HG02588 (cell line): ENCODE measurements around the gene LEAP2.

ENCODE experiments used
- ATAC-seq: cut with Tn5 transposase; IDR thresholded peaks from one replicate; pipeline ENCODE4 v1.9.1; 2021; ENCODE audit warnings: mild to moderate bottlenecking, moderate library complexity; ENCODE audit not compliant: unreplicated experiment

The LEAP2 gene, protein sequence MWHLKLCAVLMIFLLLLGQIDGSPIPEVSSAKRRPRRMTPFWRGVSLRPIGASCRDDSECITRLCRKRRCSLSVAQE

DNA sequence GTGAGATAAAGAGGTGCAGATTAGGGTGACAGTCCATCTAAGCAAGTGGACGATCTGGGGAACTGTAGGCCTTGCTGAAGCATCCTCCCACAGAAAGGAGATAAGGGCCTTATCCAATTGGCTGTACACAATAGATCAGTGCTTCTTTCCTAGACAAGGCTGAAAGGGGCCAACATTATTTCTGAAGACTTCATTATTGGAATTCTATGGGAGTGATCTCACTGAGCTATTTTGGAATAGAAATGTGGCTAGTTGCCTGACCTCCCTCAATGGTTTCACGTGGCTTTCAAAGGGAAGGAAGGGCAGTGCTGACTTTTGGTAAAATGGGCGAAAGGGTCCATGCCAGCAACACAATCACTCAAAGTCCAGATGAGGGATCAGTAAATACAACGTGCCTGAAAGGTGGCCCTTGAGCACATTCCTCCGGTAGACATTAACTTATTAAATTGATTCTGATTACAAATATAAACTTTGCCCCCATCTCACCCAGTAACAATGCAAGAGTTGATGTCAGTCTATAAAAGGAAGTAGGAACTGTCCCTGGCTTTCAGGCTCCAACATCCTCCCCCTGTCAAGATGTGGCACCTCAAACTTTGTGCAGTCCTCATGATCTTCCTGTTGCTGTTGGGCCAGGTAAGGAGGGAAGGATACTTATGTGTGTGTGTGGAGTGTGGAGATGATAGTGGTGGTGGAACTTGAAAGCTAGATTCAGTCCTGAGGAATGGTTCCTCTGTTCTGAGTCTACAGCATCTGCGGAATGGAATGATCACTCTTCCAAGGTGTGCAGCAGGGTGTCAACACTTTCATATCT, at the start of gene LEAP2:
TSS of gene LEAP2 (plus strand) at position 550 of the 811 bp plus-strand sequence. CDS start at position 577, 27 bp downstream.
- no peak for ATAC-seq

DNA sequence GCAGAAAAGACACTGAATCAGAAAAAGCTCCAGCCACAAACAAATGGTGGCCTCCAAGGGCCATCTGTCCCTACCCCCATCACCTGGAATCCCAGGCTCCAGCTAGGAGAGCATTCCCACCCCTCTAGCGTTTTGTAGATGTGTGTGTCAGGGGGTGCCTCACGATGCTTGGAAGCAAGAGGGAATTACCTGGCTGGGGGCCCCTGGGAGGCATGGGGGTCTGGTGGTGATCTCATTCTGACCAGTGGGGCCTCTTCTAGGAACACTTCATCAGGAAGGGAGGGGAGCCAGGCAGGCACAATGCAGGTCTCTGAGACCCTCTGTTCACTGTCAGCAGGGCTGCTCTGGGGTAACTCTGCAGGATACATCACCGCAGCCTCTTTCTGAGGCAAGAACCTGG, 49.0 kb upstream of the LEAP2 start:
- no peak for ATAC-seq

DNA sequence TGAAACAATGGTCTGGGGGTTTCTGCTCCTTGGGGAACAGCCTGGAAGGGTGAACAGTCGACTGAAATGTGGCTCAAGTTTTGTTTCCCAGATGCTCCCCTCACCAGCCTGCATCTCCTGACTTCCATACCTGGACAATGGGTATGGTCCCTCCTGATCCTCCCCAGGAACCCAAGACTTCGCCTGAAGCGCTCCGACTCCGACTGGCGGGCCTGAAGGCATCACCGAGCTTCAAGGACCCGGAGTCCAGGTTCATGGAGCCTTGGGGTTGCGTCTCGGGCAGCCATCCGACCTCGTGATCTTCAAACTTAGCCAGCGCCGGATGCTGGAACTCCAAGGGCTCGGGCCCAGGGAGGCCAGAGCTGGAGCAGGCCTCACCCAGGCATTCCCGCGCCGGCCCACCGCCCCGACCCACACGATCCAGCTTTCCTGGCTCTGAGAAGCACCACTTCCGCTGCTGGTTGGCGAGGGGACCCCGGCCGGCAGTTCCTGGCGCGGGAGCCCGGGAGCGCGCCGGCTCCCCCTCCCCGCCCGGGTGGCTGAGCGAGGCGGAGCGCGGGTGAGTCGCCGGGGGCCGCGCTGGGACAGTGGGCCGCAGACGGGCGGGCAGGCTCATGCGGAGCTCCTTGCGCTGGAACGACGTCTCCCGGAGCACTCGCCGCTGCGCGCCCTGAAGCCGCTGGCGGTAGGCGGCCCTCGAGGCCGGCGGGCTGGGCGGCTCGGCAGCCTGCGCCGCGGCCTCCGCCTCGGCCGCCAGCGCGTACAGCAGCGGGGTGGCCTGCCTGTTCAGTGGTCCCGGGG, 48.2 kb upstream of the LEAP2 start:
- ATAC-seq, result no peak

DNA sequence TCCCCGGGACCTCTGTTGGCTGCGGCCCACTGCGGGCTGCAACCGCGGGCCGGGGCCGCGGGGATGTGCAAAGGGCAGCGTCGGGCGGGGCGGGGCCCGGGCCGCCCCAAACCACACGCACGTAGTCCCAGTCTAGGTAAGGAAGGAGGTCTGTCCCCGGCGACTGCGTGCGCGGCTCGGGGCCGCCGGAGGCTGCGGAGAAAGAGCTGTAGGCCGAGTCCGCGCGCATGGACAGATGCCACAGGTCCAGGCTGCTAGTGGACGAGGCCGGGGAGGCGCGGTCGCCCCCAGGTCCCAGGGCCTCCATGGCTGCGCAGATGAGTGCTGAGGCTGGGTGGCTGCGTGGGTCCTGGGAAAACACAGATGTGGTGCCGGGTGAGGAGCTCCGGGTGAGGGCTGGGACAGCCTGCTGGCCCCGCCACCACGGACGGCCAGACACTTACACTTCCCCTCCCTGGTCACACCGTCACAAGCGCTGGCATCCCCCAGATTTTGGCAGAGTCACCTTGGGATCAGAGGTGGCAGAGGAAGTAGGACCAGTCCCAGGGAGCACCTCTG, 47.6 kb upstream of the LEAP2 start:
- ATAC-seq, result no peak

DNA sequence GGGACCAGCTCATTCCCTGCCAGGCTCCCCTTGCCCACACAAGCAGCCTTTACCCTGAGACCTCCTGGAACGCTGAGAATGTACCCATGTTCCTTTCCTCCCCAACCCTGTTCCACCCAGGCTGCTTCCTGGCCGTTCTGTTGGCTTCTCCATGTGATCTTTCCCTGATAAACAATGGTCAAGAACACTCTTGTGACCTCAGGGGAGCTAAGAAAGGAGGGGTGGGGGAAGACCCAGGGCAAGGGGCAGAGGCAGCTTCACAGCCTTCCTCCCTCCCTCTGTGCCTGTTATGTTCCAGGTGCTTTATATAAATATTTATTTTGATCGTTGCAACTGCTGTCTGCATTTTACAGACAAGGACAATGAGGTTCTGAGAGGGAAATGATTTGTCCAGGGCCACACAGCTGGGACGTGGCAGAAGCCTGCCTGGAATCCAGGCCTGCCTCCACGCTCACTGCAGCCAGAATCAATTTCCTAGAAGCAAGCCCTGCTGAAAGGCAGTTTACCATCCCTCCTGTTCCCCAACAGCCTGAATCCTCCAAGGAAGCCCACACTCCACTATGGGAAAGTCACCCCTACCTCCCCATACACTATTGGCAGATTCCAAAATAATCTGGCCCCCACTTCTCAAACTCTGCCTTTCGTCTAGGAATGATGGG, 46.9 kb upstream of the LEAP2 start:
- ATAC-seq, result no peak

DNA sequence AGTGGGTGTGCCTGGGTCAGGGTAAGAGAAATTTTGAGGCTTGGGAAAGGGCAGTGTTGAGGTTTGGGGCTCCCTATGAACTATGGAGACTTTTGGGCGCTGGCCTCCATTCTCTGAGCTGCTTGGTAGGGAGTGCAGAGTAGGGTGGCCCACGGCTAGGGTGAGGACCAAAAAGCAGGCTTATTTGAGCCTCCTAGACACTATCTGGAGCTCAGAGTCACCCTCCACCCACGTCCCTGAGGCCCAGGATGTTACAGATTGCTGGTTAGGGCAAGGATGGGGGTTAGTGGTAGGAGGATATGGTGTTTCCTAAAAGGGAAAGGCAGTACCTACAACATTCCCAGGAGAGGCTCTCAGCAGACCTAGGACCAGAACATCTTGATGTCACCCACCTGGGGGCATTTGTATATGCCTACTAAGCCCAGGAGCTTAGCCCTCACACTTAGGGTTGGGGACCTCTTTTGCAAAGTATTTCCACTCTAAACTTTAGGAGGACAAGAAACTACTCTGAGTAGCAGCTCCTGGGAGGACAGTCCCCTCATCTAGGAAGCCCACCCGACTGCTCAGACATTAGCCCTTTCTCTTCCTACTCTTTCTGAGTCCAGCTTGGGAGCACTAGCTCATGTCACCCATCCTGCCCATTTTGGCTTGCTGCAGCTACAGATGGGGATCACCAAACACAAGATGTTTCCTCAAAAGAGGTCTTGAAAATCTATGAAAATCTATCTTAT, 45.4 kb upstream of the LEAP2 start:
- ATAC-seq, result no peak

DNA sequence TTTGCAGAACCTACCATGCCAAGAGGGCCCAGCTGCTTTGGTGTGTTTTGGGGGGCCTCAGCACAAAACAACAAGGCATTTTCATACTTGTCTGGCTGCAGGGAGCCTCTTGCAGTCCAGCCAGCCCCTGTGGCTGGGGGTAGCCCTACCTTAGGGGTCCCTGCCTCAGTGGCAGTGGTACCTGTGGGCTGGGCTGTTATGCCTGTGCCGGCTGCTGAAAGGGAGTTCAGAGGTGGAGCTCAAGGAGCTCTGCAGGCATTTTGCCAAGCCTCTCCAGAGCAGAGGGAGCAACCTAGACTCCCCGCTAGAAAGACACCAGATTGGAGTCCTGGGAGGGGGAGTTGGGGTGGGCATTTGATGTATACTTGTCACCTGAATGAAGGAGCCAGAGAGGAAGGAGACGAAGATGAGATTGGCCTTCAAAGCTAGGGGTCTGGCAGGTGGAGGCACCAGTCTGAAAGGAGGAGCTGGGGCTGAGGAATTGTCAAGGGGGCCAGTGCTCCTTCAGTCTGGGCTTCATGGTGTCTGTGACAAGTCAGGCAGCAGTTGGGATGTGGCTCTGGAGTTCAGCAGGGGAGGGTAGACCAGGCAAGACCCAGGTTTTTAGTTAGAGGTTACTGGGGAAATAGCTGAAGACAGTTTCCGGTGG, 44.5 kb upstream of the LEAP2 start:
- no peak for ATAC-seq

DNA sequence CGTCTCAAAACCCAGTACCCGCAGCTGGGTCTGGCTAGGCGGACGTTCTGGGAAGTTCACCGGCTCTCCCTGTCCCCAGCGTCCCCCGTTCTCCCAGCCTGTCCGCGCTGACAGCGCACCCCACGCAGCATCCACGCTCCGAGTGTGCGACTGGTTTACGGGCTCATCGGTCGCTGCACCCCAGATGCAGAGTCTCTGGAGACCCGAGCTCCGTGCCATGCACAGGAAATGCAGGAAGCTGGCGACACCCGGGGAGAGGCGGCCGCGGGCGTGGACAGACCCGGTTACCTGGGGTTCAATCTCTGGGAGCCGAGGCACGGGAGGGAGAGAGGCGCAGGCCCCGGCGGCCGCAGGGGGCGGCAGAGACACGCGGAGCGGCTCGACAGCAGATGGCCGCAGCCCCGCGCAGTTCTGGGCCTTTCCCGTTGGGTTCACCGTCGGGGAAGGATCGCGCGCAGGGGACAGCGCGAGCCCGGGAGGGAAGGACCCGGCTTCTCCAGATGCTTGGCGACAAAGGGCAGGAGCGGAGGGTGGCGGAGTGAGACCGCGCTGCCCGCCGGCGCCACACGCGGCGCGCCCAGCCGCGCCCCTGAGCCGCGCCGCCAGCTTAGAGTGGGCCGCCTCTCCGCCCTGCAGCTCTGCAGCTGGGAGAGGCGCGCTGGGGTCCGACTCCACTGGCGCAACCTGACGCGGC, 43.6 kb upstream of the LEAP2 start:
- ATAC-seq, result peak; percentile 73

DNA sequence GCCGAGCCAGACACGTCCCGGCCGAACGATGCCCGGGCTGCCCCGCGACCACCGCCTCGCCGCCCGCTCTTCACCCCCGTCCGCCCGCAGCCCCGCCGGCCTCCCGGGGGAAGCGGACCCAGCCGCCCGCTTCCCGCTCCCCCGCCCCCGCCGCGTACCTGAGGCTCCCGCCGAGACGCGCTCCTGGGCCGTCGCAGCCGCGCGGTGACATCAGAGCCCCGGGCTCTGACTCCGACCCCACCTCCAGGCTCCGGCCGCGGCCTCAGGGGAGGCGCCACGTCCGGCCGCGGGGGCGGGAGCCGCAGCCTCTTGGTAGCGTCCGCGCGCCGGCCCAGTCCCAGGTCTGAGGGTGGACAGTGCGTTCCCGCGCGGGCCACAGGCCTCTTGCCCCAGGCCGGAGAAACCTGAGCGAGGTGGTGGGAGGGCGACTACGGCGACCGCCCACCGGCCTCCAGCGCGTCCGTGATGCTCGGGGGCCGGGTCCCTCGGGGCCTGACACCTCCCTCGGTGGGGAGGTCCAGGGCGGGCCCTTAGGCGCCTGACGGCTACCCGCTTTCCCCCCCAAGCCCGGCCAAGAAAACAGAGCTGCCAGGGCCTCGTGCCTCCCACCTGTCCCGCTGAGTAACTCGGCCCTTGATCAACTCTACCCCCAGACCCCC, 42.9 kb upstream of the LEAP2 start, which contains the start of gene SHROOM1:
TSS of gene SHROOM1 (minus strand) at position 212 of the 659 bp plus-strand sequence. CDS start 4,507 bp downstream, outside the sequence.
- peak; percentile 74 for ATAC-seq

DNA sequence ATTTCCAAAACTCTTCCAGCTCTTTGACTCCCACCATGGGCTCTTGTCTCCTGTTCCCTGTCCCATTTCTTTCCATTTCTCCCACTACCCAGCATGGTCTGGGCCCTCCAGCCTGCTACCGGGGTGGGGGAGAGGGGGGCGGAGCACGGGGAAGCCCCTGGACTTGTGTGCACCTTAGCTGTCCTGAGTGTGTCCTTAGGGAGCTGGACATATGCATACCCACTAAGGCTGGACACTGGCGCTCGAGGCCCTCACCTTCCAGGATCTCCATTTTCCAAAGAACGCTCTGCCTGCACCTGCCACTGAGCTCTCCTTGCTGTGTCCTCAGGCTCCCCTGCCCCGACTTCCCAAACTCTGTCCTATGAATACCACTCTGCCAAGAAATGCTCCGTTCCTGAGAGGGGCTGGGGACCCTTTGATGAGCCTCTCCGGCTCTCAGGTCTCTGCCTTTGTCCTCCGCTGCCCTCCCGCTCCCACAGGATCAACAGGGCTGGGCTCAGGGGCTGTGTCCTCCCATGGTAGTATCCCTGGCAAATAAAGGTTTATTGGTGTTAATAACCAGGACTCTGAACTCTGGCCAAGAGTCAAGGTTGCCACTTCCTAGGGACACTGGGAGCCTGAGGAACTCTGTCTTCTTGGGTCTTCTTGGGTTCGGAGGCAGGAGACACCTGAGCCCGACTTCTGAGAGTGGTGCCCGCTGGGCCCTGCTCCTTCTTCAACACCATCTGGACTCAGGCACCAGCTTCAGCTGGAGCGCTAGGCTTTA, 42.2 kb upstream of the LEAP2 start:
- ATAC-seq, result no peak

DNA sequence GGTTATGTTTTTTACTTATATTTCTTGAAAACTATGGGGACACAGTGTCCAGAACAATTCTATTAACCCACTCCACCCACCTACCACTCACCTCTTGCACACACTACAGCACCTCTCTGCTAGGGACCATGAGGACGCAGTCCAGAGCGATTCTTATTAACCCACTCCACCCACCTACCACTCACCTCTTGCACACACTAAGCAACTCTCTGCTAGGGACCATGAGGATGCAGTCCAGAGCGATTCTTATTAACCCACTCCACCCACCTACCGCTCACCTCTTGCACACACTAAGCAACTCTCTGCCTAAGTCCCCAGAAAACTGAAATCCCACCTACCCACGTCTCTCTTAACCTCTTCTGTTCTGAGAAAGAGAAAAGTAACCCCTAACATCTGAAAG, 40.9 kb upstream of the LEAP2 start:
- no peak for ATAC-seq

DNA sequence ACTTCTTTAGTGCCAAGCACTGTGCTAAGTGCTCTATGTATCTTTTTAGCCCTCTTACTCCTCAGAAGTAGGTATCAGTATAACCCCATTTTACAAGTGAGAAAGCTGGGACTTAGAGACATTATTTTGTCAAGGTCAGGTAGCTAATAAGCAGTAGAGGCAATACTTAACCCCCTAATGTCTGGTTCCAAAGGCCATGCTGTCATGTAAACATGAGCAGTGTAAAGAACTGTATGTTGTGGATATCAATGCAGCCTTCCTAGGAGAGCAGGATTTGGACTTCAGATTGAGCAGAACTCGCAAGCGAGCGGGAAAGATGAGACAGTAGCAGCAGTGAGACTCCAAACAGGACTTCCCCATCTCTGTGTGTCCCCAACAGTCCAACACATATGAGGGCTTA, 39.4 kb upstream of the LEAP2 start:
- no peak for ATAC-seq

DNA sequence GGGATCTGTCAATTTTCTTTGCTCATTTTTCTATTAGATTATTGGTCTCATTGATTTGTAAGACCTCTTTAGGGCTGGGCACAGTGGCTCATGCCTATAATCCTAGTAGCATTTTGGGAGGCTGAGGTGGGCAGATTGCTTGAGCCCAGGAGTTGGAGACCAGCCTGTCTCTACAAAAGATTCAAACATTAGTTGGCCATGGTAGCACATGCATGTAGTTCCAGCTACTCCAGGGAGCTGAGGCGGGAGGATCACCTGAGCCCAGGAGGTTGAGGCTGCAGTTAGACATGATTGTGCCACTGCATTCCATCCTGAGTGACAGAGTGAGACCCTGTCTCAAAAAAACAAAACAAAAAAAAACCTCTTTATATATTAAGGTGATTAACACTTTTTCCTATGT, 36.6 kb upstream of the LEAP2 start:
- no peak for ATAC-seq

DNA sequence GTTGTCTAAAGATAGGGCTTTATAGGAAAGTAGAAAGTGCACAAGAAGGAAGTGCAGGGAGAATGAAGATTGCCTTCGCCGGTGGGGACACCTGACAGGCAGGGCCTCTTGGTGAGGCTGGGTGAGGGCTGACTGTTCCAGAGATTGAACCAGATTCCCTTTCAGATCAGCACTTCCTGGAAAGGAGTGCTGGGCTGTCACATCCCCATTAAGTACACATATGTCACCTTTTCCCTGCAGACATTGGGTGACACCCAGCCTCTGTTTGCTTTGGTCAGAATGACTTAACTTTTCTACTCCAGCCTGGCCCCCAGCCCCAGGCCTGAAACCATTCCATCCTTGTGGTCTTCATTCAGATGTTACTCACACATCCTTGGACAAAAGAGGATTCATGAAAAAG, 35.6 kb upstream of the LEAP2 start:
- no peak for ATAC-seq

DNA sequence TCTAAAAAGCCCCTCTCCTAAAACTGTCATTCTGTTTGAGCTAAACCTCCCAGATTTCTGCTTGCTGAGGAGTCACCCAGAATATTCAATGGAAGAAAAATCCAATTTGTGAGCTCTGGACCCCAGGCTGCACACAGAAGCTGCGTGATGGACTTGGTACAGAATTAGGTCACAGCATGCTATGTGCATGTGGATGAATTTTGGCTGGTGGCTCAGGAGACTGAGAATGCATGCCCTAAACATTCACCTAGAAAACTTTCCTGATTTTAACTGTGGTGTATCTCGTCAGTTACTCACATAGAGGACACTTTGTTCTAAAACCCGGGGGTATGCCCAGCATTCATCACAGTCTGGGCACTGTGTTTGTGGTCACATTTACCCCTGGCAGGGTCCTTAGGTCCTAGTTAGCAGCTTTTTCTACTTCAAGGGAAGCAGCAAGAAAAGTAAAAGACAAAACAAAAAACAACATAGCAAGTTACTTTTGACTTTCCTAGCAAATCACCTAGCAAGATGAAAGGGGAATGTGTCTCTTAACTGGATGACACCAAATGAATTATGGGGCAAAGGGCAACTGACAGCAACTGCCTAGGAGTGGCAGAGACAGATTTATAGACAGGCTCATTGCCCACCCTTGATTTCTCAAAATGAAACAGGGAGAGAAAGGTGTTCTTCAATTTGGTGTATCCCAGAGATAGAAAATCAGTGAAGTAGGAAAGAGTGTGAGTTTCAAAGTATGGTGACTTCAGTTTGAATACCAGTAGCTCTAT, 34.8 kb upstream of the LEAP2 start:
- ATAC-seq, result no peak

DNA sequence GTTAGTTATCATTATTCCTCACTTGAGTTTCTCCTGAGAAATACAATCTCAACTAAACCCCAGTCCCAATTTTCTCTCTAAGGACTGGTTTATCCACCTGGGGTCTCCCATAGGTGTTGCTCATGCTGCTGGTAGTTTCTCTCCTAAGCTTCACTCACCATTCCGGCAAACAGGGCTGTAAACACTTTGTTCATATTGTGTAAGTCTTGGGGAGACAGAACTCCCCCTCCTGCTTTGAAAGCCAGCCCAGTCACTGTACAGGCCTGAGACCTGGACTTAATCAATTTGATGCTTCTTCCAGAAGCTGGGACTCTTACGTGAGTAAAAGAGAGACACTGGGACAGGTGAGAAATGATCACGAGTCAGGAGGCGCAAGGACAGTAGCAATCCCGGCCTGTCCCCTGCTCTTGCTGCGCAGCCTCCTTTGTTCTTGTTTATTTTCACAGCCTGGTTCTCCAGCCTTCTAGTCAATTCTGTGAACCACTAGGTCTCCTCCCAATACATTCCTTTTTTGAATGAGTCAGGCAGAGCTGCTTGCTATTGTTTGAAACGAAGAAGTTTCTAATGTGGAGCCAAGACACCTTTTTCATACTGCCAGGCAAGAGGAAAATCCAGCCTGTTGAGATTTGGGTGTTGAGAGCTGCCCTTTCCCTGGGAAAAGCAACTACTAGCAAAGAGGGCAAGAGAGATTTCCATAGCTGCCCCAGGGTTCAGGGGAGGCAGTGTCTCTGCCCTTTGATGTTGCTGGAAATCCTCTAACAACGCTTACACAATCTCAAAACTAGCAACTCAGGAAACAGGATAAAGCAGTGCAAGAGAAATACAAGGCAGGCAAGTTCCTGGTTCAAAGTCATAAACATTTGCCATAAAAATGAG, 33.8 kb upstream of the LEAP2 start:
- ATAC-seq, result no peak
